Ishikawa (cell line): ENCODE measurements around the gene PSME2.

Experiments used
- CEBPB ChIP-seq: IDR thresholded peaks from 2 replicates; pipeline ENCODE4 v1.6.1; 2012
- CREB1 ChIP-seq: IDR thresholded peaks from 2 replicates; pipeline ENCODE4 v1.6.1; 2012; ENCODE audit warnings: low read depth
- EGR1 ChIP-seq: IDR thresholded peaks from 2 replicates; pipeline ENCODE4 v1.6.1; 2012
- EP300 ChIP-seq: IDR thresholded peaks from 2 replicates; pipeline ENCODE4 v1.6.1; 2012; ENCODE audit warnings: borderline replicate concordance
- FOXM1 ChIP-seq: IDR thresholded peaks from 2 replicates; pipeline ENCODE4 v1.6.1; 2012; ENCODE audit warnings: low read depth, borderline replicate concordance
- MAX ChIP-seq: IDR thresholded peaks from 2 replicates; pipeline ENCODE4 v1.6.1; 2012
- NFIC ChIP-seq: IDR thresholded peaks from 2 replicates; pipeline ENCODE4 v1.6.1; 2012
- RAD21 ChIP-seq: IDR thresholded peaks from 2 replicates; pipeline ENCODE4 v1.6.1; 2012; ENCODE audit warnings: low read depth
- TCF12 ChIP-seq: IDR thresholded peaks from 2 replicates; pipeline ENCODE4 v1.6.1; 2012; ENCODE audit warnings: low read depth

GRCh38 chr14:24139272-24139934, 7.0 kb downstream of the PSME2 start:
- TF ChIP-seq EP300 (no peak), CEBPB (no peak), CREB1 (no peak), EGR1 (no peak), RAD21 (no peak), FOXM1 (no peak), MAX (no peak), NFIC (no peak), TCF12 (no peak)
